Activated naive CD4-positive, alpha-beta T cell treated with anti-CD3 and anti-CD28 coated beads for 36 hours (primary cell): ENCODE measurements around the gene NMUR1. TPM values are rescaled to one million over a fixed set of nuclear protein-coding genes. Genes with fewer than 3 reads are reported as not detected.

ENCODE experiments used
- CTCF ChIA-PET: fragments of 350-600 bp; sonication (Branson Sonifier 250); formaldehyde crosslinking; loops from one replicate; lab custom pipeline; 2021; ENCODE audit warnings: antibody characterized with exemption; lab: Charles Lee
- DNase-seq: peaks from one replicate; pipeline ENCODE4 v3.0.0-alpha.2; 2020
- H3K27ac Mint-ChIP-seq: one replicate; pipeline ENCODE4 v1.8.0; 2021; ENCODE audit warnings: mild to moderate bottlenecking, mixed read lengths
- H3K27me3 Mint-ChIP-seq: one replicate; pipeline ENCODE4 v1.8.0; 2021; ENCODE audit warnings: low read depth, mixed read lengths
- H3K36me3 Mint-ChIP-seq: one replicate; pipeline ENCODE4 v1.8.0; 2021; ENCODE audit warnings: low read depth, mixed read lengths
- H3K4me1 Mint-ChIP-seq: one replicate; pipeline ENCODE4 v1.8.0; 2021; ENCODE audit warnings: low read depth, mixed read lengths
- H3K4me3 Mint-ChIP-seq: one replicate; pipeline ENCODE4 v1.8.0; 2021; ENCODE audit warnings: mild to moderate bottlenecking, moderate library complexity, mixed read lengths
- H3K9me3 Mint-ChIP-seq: one replicate; pipeline ENCODE4 v1.8.0; 2021; ENCODE audit warnings: mixed read lengths
- intact Hi-C: fragments of 100-400 bp; cut with micrococcal nuclease; formaldehyde crosslinking; loops from one replicate; pipeline ENCODE4 v1.15.1; 2023
- total RNA-seq, 2 experiments: library from RNA; stranded (reverse); gene quantifications; one replicate each; pipeline ENCODE4 v1.2.3, GENCODE V29; 2021

NMUR1 gene
- total RNA-seq, 2 experiments from 2014 or later = not detected

GRCh38 chr2:231475965-231476364 lies 54.3 kb downstream of the NMUR1 start:
- Mint-ChIP-seq H3K4me1 (no peaks in the 10 kb centered on the region), H3K36me3 (peaks cover 3% of the 10 kb centered on the region), H3K4me3 (no peak overlapping the region), H3K9me3 (no peaks in the 10 kb centered on the region), H3K27ac (no peak overlapping the region), H3K27me3 (no peaks in the 10 kb centered on the region)
- CTCF ChIA-PET = interaction anchor here (0.6 kb wide), 1 partner anchor 41 kb away, joined by 3 read pairs; no protein-coding TSS in a partner anchor
- no peak for DNase-seq
- intact Hi-C loops = no loop called here

Other genes with a start within 250 kb of the NMUR1 start
- gene B3GNT7, start 134.7 kb downstream of the NMUR1 start, total RNA-seq = not detected
- gene NCL, start 66.0 kb downstream of the NMUR1 start, total RNA-seq = 100 to 1,000 TPM; 908 to 911 TPM
- gene TEX44, start 62.4 kb upstream of the NMUR1 start, total RNA-seq = not detected
- gene PTMA, start 178.1 kb upstream of the NMUR1 start, total RNA-seq = 1,000 to 10,000 TPM; 2,162 to 2,216 TPM